HG03521 (cell line): ENCODE results near the gene ETFA.

ENCODE experiments used
- ATAC-seq: cut with Tn5 transposase; IDR thresholded peaks from one replicate; pipeline ENCODE4 v1.9.1; 2021; ENCODE audit warnings: mild to moderate bottlenecking, moderate library complexity; ENCODE audit not compliant: unreplicated experiment

The ETFA gene

DNA sequence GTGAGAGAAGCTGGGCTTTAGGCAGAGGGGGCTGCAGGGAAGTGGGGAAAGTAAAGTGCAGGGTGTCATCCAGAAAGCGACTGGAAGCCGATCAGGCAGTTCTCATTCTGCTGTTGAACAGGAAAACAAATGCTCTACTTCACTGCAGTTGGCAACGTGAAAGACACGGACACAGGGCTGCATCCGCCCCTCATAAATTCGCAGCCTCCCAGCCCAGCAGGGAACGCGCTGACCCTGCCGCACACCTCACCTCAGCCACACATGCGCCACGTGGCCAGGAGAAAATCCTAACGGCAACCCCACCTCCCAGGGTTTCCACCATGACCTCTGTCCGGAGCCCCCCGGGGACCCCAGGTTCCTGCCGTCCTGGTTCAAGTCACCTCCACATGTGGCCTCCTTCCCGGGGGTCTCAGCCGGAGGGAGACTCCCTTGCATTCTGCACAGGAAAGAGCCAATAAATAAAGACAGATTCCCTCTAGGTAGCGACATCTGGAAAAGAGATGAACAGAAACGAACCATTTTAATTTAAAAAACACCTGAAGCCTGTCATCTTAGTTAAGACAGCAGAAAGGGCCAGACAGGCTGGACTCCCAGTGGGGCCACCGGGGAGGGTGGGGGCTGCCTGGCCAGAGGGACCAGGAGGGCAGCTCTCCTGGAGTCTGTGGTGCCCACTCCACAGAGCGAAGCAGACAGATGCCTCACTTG is 132.8 kb downstream of the ETFA start:
- ATAC-seq = no peak

DNA sequence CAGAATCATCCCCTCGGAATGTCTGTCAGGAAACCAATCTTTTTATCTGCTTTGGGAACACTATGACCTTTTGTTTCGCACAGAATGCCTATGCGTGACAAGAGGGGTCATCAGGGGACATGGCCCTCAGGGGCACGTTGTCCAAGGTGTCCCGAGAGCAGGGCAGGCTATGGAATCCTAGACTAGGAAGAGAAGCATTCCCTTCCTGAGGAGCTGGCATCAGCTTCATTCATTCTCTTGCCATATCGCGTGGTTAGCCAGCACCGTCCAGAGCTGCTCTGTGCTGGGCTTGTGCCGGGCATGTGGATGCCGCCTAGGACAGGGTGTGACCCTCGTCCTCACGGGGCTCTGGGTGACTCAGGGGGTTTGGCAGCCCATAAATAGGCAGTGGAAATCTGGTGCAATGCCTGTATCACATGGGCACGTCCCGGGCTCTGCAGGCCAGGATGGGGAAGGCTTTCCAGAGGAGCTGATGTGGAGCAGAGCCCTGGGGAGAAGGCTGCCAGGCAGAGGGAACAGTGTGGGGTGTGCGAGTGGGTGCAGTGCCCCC is 133.7 kb downstream of the ETFA start:
- ATAC-seq = no peak

DNA sequence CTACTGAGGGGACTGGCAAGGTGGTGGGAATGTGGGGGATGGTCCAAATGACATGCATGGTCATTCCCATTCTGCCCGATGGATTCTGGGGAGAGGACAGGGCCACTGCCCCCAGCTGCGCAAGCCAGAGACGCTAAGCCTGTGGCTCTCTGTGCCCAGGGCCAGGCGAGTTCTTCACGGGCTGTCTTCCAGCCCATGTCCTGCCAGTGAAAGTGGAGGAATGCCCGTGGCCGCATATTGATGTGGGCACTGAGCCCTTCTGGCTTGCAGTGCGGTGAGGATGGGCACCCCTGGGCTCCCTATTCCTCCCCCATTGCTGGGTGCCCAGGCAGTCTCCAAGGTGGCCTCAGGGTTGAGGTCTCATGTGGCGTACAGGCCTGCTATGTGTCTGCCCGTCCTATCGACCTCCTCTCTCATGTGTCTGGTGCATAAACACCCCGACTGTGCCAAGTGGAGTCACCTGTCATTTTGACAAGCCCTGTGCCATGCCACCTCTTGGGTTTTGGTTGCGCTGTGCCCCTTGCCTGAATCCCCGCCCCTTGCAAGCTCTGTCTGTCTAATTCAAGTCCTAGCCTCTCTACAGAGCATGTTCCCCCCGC is 134.7 kb downstream of the ETFA start:
- no peak for ATAC-seq

DNA sequence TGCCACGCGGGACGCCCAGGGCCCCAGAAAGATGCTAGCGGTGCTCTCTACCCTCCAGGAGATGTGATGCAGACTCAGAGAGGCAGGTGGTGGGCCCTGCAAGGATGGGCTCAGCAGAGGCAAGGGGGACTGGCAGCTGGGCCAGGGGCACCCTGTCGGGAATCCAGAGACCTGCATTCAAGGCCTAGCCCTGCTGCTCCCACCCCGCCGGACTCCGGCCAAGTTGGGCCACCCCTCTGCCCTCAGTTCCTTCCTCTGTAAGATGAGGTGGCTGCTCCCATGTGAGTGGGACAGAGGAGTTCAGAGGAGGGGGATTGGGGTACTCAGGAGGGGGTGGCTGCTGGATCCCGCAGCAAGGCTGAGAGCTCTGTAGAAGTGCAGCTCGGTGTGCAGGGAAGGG is 135.2 kb downstream of the ETFA start:
- ATAC-seq = no peak

DNA sequence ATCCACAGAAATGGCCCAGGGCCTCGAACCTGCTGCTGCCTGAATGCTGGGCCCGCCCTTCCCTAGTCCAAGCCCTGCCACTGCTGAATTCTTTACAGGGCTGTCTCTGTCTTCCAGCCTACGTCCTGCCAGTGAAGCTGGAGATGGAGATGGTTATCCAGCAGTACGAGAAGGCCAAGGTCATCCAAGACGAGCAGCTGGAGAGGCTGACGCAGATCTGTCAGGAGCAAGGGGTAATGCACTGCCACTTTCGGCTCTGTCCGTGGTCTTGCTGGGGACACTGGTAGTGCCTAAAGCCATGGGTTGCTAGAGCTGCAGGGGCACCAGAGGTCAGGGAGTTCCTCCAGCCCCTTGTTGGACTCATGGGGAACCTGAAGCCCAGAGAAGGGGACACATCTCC is 135.8 kb downstream of the ETFA start:
- no peak for ATAC-seq

DNA sequence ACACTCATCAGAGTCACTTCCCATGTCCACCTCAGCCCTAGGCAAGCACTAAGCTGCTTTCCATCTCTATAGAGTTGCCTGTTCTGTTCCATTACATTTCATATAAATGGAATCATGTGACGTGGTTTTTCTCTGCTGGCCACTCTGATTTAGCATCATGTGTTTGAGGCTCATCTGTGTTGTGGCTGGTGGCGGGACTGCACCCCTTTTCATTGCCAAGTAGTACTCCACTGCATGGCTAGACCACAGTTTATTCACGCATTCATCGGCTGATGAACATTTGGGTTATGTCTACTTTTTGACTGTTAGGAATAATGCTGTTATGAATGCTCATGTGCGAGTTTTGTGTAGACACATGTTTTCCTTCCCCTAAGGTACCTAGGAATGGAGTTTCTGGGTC is 136.6 kb downstream of the ETFA start:
- no peak for ATAC-seq

DNA sequence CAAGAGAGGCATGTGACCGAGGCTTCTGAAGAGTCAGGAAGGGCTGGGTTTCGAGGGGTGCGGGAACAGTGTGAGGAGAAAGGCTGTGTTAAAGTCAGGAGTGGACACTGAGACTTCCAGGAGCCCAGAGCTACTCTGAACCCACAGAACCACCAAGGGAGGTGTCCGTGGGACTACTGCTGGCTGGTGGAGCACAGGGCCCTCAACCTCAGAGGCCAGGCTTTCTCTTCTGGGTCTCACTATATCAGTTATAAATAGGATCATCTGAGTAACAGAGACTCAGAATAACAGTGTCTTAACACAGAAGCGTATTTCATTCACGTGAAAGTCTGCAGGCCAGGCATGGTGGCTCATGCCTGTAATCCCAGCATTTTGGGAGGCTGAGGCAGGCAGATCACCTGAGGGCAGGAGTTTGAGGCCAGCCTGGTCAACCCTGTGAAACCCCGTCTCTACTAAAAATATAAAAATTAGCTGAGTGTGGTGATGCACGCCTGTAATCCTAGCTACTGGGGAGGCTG is 137.9 kb downstream of the ETFA start:
- ATAC-seq = no peak

DNA sequence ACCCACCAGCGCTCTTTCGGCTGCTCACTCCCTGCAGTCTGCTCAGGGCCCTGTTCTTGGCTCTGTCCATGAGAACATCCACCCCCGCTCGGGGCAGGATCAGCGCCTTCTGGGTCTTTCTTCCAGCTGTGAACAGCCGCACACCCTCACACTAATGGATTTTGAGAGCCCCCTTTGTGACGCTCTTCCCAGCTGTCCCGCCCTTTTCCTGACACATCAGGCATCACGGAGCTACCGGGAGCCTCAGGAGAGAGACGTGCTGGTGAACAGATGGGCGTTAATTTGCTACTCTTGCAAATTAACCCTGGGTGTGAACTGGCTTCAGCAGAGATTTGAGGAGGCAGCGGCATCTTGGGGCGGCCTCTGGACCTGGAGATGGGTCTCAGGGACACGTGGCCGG is 138.5 kb downstream of the ETFA start:
- ATAC-seq = no peak

DNA sequence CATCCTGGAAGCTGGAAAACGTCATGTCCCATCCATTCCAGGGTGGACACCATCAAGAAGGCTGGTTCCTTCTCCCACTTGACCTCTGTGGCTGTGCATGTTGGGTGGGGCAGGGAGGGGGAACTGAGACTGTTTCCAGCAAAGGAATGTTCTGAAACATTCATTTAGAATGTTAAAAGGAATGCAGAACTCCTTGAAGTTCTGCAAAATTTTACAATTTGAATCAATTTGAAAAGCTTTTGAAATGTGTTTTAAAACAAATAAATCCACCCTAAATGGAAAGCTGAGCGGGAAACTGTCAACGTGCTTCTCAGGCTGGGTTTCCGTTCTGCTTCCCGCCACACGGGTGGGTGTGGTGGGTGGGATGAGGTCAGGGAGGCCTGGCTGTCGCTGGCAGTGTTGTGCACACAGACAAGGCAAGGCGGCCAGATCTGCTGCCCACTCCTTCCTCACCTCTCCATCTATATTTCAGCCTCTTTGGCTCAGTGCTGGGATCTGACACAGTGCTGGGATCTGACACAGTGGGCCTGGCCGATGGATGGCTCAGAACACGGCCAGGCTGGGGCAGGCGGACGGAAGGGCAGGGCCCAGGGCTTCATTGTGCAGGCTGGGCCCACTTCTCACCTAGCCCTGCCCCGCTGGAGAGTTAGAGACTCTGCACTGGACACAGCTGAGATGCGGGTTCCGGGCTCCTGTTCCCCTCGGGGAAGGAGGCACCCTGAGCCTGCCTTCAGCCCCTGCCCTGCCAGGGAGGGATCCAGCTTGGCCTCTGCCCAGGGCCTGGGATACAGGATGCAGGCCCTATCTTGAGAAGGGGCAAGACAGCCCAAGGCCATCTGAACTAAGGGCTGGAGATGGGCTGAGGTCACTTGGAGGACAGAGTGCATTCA is 141.1 kb downstream of the ETFA start:
- no peak for ATAC-seq

DNA sequence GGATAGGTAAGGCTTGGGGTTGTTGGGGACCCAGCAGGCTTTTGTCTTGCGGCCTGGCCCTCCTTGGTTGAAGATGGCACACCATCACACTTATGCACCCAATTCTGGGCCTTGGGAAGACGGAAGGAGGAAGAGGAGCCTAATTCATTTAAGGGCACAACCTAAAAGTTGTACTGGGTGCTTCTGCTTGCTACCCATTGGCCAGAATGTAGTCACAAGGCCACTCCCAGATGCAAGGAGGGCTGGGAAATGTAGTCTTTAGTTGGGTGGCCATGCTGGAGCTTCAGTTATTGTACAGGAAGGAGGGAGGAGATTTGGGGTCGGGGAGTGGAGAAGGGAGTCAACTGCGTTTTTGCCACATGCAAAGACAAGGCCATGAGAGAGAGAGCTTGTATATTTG is 142.3 kb downstream of the ETFA start:
- ATAC-seq = no peak

DNA sequence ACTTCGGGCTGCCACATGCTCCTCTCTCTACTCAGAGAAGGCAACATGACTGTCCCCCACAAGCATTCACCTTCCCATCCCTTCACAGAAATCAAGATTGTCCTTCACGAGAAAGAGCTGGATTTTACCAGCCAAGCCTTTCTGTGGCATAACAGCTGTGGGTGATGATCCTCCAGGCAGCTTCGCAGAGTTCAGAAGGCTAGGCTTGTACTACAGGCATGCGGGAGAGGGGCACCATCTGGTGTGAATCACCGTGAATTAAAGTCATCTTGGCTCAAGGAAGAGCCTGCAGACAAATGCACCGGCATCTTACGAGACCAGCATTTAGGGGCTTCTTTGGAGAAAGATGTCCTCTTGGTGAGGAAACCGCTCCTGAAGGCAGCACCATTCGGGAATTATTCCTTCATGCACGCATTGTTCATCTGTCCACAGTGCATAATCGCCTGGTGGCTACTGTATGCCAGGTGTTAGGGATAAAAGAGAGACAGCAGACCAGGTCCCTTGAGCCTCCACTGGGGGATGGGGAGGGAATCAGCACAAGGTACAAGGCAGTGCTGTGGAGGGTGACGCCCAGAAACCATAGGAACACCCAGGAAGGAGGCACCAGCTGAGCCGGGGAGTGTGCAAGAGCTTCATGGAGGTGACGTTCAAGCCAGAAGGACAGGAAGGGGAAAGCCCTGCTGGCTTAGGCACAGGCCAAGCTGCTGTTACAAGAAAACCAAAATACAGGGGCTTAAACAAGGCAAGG is 142.9 kb downstream of the ETFA start:
- no peak for ATAC-seq

DNA sequence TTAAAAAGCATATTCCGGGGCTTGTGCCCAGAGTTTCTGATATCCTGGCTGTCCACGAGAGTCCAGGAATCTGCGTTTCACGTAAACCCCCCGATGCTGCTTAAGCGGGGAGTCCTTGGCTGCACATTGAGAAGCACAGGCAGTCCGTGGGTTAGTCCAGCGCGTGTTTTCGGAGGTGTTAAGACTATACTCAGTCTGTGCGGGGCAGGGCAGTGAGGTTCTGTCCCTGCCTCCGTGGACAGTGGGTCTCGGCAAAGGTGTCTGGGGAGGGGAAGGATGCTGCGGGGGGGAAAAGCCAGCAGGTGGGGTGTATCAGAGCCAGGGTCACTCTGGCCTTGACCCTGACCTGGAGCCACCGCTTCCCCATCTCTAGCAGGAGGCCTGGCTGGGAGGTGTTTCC is 145.3 kb downstream of the ETFA start:
- ATAC-seq = no peak
